Measurements from ENCODE around the gene RIC8B. TPM values are rescaled to one million over a fixed set of nuclear protein-coding genes. Genes with fewer than 3 reads are reported as not detected.

RIC8B gene
- total RNA-seq, 2 donors from 2014 or later = 19.6 to 23.3 TPM

DNA sequence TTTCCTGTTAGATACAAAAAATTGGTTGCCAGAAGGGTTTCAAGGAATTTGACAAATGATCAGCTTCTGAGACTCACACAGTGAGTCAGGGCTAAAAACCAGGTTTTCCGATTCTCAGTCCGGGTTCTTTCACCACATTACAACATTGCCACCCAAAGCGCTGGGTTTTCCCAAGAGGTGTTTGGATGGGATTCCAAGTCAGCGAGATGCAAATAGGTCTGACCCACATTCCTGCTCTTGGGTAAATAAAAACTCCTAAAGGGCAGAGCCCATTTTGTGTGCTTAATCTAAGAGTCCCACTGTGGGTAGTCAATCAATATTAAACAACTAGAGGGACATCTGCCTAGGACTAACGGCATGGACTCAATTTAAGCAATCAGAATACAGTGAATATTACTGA, 5.4 kb upstream of the RIC8B start:
- no peaks in the 10 kb centered on the region for H3K9me3 Mint-ChIP-seq
- H3K9ac ChIP-seq (ENCODE audit: extremely low read depth, low read length, poor library complexity, severe bottlenecking) = no peak overlapping the region
- H3K4me3 ChIP-seq (ENCODE audit: low read length) = no peak overlapping the region
- WGBS, 2 experiments (ENCODE audit: insufficient coverage in 1 of 2, insufficient read length in 1 of 2) = 14 to 23% methylated on average over 2 to 5 of the region's 5 CpGs
- peaks cover 45% of the 10 kb centered on the region for H3K4me1 Mint-ChIP-seq
- no peaks in the 10 kb centered on the region for H3K9me3 ChIP-seq (ENCODE audit: control insufficient read depth, low read length)
- peaks cover 20% of the 10 kb centered on the region for H3K4me1 ChIP-seq (ENCODE audit: control insufficient read depth, insufficient read depth, low read length)
- TF ChIP-seq, protein P1, sequence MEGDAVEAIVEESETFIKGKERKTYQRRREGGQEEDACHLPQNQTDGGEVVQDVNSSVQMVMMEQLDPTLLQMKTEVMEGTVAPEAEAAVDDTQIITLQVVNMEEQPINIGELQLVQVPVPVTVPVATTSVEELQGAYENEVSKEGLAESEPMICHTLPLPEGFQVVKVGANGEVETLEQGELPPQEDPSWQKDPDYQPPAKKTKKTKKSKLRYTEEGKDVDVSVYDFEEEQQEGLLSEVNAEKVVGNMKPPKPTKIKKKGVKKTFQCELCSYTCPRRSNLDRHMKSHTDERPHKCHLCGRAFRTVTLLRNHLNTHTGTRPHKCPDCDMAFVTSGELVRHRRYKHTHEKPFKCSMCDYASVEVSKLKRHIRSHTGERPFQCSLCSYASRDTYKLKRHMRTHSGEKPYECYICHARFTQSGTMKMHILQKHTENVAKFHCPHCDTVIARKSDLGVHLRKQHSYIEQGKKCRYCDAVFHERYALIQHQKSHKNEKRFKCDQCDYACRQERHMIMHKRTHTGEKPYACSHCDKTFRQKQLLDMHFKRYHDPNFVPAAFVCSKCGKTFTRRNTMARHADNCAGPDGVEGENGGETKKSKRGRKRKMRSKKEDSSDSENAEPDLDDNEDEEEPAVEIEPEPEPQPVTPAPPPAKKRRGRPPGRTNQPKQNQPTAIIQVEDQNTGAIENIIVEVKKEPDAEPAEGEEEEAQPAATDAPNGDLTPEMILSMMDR (conservative IDR thresholded peaks at IDR 0.05) = no peak
- peak overlapping the region; percentile 74 for H3K27ac Mint-ChIP-seq
- H3K4me3 Mint-ChIP-seq = no peak overlapping the region
- no peaks in the 10 kb centered on the region for H3K36me3 Mint-ChIP-seq (ENCODE audit: low read depth)
- H3K36me3 ChIP-seq (ENCODE audit: control insufficient read depth, insufficient read depth, low read length) = no peaks in the 10 kb centered on the region
- DNase-seq = peak; percentile 86
- H3K27ac ChIP-seq (ENCODE audit: low read depth, low read length) = peak overlapping the region; percentile 90
- H3K27me3 Mint-ChIP-seq (ENCODE audit: insufficient read depth) = no peaks in the 10 kb centered on the region
- H3K27me3 ChIP-seq (ENCODE audit: control insufficient read depth, insufficient read depth, low read length, poor library complexity, severe bottlenecking) = no peaks in the 10 kb centered on the region

DNA sequence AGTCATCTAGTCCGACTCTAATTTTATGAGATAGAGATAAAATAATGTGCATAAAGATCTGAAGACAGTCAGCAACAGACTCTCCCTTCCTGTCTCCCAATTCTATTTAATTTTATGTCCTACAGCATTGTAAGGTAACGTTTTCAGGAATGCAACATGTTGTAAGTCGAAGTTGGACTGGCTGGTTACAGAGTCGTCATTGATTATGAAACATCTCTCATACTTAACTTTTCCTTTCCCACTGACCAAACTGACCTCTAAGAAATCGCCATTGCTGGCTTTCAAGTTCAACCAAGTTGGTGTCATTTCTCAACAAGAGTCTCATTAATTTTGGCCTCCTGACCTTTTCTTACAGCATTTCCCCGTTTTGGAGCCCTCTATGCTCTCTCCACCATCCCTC, 4.9 kb upstream of the RIC8B start:
- Mint-ChIP-seq H3K9me3 (no peaks in the 10 kb centered on the region), H3K4me1 (peaks cover 45% of the 10 kb centered on the region), H3K4me3 (no peak overlapping the region), H3K27me3 (ENCODE audit: insufficient read depth) (no peaks in the 10 kb centered on the region), H3K27ac (peak overlapping the region; percentile 74), H3K36me3 (ENCODE audit: low read depth) (no peaks in the 10 kb centered on the region)
- TF ChIP-seq, protein P1 (conservative IDR thresholded peaks at IDR 0.05) = no peak
- no peaks in the 10 kb centered on the region for H3K9me3 ChIP-seq (ENCODE audit: control insufficient read depth, low read length)
- peak overlapping the region; percentile 90 for H3K27ac ChIP-seq (ENCODE audit: low read depth, low read length)
- no peaks in the 10 kb centered on the region for H3K36me3 ChIP-seq (ENCODE audit: control insufficient read depth, insufficient read depth, low read length)
- WGBS, 2 experiments (ENCODE audit: insufficient coverage in 1 of 2, insufficient read length in 1 of 2) = 70 to 84% methylated on average over 5 to 6 of the region's 6 CpGs
- H3K4me3 ChIP-seq (ENCODE audit: low read length) = no peak overlapping the region
- H3K9ac ChIP-seq (ENCODE audit: extremely low read depth, low read length, poor library complexity, severe bottlenecking) = no peak overlapping the region
- H3K4me1 ChIP-seq (ENCODE audit: control insufficient read depth, insufficient read depth, low read length) = peaks cover 20% of the 10 kb centered on the region
- H3K27me3 ChIP-seq (ENCODE audit: control insufficient read depth, insufficient read depth, low read length, poor library complexity, severe bottlenecking) = no peaks in the 10 kb centered on the region
- DNase-seq = no peak

DNA sequence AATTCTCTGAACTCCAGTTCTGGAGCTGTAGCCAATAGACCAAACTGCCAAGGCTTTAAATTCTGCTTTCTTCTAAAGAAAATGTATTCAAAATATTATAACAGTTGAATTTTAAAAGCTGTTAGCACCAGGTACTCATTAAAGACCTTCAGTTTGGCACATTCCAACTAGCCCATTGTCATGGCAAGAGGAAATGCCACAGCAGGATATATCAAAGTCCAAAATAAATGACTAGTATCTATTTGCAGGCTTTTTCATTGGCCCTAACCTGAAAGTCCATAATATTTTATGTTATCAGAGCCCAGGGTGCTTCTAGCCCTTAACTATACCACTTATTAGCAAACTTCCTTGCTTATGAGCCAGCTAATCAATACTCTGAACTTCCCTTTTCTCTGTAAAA, 3.1 kb upstream of the RIC8B start:
- Histone ChIP-seq H3K9ac (ENCODE audit: extremely low read depth, low read length, poor library complexity, severe bottlenecking) (no peak overlapping the region), H3K4me1 (ENCODE audit: control insufficient read depth, insufficient read depth, low read length) (peaks cover 20% of the 10 kb centered on the region), H3K4me3 (ENCODE audit: low read length) (no peak overlapping the region), H3K27ac (ENCODE audit: low read depth, low read length) (no peak overlapping the region), H3K27me3 (ENCODE audit: control insufficient read depth, insufficient read depth, low read length, poor library complexity, severe bottlenecking) (no peaks in the 10 kb centered on the region), H3K36me3 (ENCODE audit: control insufficient read depth, insufficient read depth, low read length) (no peaks in the 10 kb centered on the region), H3K9me3 (ENCODE audit: control insufficient read depth, low read length) (no peaks in the 10 kb centered on the region)
- Mint-ChIP-seq H3K4me3 (no peak overlapping the region), H3K27me3 (ENCODE audit: insufficient read depth) (no peaks in the 10 kb centered on the region), H3K4me1 (peaks cover 51% of the 10 kb centered on the region), H3K9me3 (no peaks in the 10 kb centered on the region), H3K27ac (no peak overlapping the region), H3K36me3 (ENCODE audit: low read depth) (no peaks in the 10 kb centered on the region)
- DNase-seq = no peak
- TF ChIP-seq, protein P1 (conservative IDR thresholded peaks at IDR 0.05) = no peak

Data from endodermal cell (in vitro differentiated cells).